Measurements from ENCODE around the gene KIAA1755. TPM values are rescaled to one million over a fixed set of nuclear protein-coding genes. Genes with fewer than 3 reads are reported as not detected.

Gene KIAA1755
- total and polyA plus RNA-seq, 10 of the 15 experiments (the other 5 are each of a cell fraction or from before 2014, with no cell fraction given), result not detected

DNA sequence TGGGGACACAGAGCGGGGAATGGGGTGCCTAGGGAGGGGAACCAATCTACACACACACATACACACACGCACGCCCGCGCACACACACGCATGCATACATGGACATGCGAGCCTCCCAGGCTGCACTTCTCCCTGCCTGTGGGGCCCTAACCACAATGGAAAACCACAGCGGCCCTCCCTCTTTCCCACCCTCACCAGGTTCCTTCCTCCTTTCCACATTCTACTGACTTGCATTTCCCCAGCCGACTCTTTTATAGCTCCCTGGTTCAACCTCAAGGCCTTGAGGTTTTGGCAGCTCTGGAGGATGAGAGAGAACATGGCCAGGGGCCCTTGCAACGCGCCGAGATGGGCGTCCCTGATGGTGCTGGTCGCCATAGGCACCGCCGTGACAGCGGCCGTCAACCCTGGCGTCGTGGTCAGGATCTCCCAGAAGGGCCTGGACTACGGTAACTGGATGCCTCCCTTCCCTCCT, 43.4 kb upstream of the KIAA1755 start, which contains the start of gene BPI:
Gene BPI (plus strand): TSS at position 249 of the 472 bp plus-strand sequence. CDS start 68 bp downstream, at position 317.
- DNase-seq (ENCODE audit: low read depth, low spot score) (no peak), FAIRE-seq (no peak), ATAC-seq (no peak)
- H4K20me1 ChIP-seq (ENCODE audit: control insufficient read depth, insufficient read depth), result no peaks in the 10 kb centered on the region
- H3K36me3 ChIP-seq (ENCODE audit: control insufficient read depth in 2 of 2, insufficient read depth in 2 of 2, low read length in 1 of 2), result no peaks in the 10 kb centered on the region
- H3K79me2 ChIP-seq (ENCODE audit: control insufficient read depth, insufficient read depth, low read length), result no peaks in the 10 kb centered on the region
- BruUV-seq (replicated peaks), result no TSS peak
- no peak for TF ChIP-seq IRF4 (IDR thresholded peaks at IDR 0.05; ENCODE audit: low read depth, low read length)
- peak; percentile 26; the same call in 1 of the 2 replicates for TF ChIP-seq RUNX3 (IDR thresholded peaks at IDR 0.05; ENCODE audit: low read length)
- H3K27ac ChIP-seq (ENCODE audit: control insufficient read depth, insufficient read depth), result no peak within 1 kb of the TSS
- H2AFZ ChIP-seq (ENCODE audit: control insufficient read depth, low read depth, low read length), result no peak within 1 kb of the TSS
- POLR2A ChIA-PET, result no interaction called here
- H3K9me3 ChIP-seq (replicated peaks; ENCODE audit: control insufficient read depth, insufficient read depth, low read length), result no peaks in the 10 kb centered on the region
- H3K4me2 ChIP-seq (ENCODE audit: control insufficient read depth, insufficient read depth), result no peak within 1 kb of the TSS
- H3K4me1 ChIP-seq (ENCODE audit: control insufficient read depth, insufficient read depth, low read length), result no peaks in the 10 kb centered on the region; the same call in 1 of the 2 replicates
- peaks cover 6 to 14% of the 10 kb centered on the region in 2 experiments for H3K27me3 ChIP-seq (replicated peaks in 1 of 2; ENCODE audit: control insufficient read depth in 2 of 2, insufficient read depth in 2 of 2, low read length in 1 of 2)
- WGBS (ENCODE audit: insufficient coverage, insufficient replicate concordance, low lambda C conversion rate, missing lambda C conversion rate), result 27% methylated on average over 21 of the region's 21 CpGs
- SMC1A ChIA-PET (ENCODE audit: uncharacterized antibody, unreplicated experiment), result no interaction called here
- CTCF ChIA-PET, result interaction anchor here (0.7 kb wide), 1 partner anchor 83 kb away, joined by 3 read pairs; no protein-coding TSS in a partner anchor
- in situ Hi-C loops (cut with MboI), result no loop called here
- H3K9ac ChIP-seq (ENCODE audit: control insufficient read depth, insufficient read depth, low read length), result no peak within 1 kb of the TSS
- H3K4me3 ChIP-seq, result no peak within 1 kb of the TSS
- RAD21 ChIA-PET (ENCODE audit: unreplicated experiment), result no interaction called here
- intact Hi-C loops (cut with micrococcal nuclease; ENCODE audit: unreplicated experiment), result no loop called here

DNA sequence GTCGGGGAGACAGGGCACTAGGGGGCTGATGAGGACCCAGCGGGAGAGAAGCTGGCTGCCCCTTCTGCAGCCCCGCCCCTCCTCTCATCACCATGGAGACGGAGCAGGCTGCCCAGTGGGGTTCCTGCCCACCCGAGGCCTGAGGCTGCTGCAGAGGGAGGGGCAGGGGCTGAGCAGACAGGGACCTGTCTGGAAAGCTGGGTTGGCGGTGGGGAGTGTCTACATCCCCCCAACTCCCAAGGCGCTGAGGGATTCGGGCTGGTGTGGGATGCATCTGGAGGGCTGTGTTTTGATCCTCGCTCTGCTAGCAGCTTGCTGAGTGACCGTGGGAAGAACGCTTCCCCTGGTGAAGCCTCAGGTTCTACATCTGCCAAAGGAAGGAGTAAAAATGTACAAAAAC, 42.3 kb upstream of the KIAA1755 start:
- H3K27ac ChIP-seq (ENCODE audit: control insufficient read depth, insufficient read depth), result no peak overlapping the region
- RAD21 ChIA-PET (ENCODE audit: unreplicated experiment), result interaction anchor here (0.6 kb wide), 1 partner anchor 63 kb away, joined by 3 read pairs; no protein-coding TSS in a partner anchor
- H3K4me2 ChIP-seq (ENCODE audit: control insufficient read depth, insufficient read depth), result no peak overlapping the region
- H3K4me3 ChIP-seq, result no peak overlapping the region
- no peak for FAIRE-seq
- in situ Hi-C loops (cut with MboI), result no loop called here
- WGBS (ENCODE audit: insufficient coverage, insufficient replicate concordance, low lambda C conversion rate, missing lambda C conversion rate), result 3% methylated on average over 11 of the region's 11 CpGs
- no peak for DNase-seq (ENCODE audit: low read depth, low spot score)
- no peak overlapping the region for H2AFZ ChIP-seq (ENCODE audit: control insufficient read depth, low read depth, low read length)
- no peaks in the 10 kb centered on the region for H3K79me2 ChIP-seq (ENCODE audit: control insufficient read depth, insufficient read depth, low read length)
- no peaks in the 10 kb centered on the region; the same call in 1 of the 2 replicates for H3K4me1 ChIP-seq (ENCODE audit: control insufficient read depth, insufficient read depth, low read length)
- SMC1A ChIA-PET (ENCODE audit: uncharacterized antibody, unreplicated experiment), result no interaction called here
- H3K9me3 ChIP-seq (replicated peaks; ENCODE audit: control insufficient read depth, insufficient read depth, low read length), result no peaks in the 10 kb centered on the region
- POLR2A ChIA-PET, result no interaction called here
- H3K27me3 ChIP-seq (replicated peaks in 1 of 2; ENCODE audit: control insufficient read depth in 2 of 2, insufficient read depth in 2 of 2, low read length in 1 of 2), result peaks cover 6 to 16% of the 10 kb centered on the region in 2 experiments
- no peak overlapping the region for H3K9ac ChIP-seq (ENCODE audit: control insufficient read depth, insufficient read depth, low read length)
- H4K20me1 ChIP-seq (ENCODE audit: control insufficient read depth, insufficient read depth), result no peaks in the 10 kb centered on the region
- CTCF ChIA-PET, result interaction anchor here (0.7 kb wide), 1 partner anchor 532 kb away, joined by 4 read pairs; no protein-coding TSS in a partner anchor
- no peaks in the 10 kb centered on the region for H3K36me3 ChIP-seq (ENCODE audit: control insufficient read depth in 2 of 2, insufficient read depth in 2 of 2, low read length in 1 of 2)
- BruUV-seq (replicated peaks), result no TSS peak
- intact Hi-C loops (cut with micrococcal nuclease; ENCODE audit: unreplicated experiment), result no loop called here
- no peak for ATAC-seq
- TF ChIP-seq RAD51 (IDR thresholded peaks at IDR 0.05), result no peak
- TF ChIP-seq SUPT20H (IDR thresholded peaks at IDR 0.05; ENCODE audit: borderline replicate concordance, control insufficient read depth, low read depth, low read length), result no peak
- TF ChIP-seq, protein P1, sequence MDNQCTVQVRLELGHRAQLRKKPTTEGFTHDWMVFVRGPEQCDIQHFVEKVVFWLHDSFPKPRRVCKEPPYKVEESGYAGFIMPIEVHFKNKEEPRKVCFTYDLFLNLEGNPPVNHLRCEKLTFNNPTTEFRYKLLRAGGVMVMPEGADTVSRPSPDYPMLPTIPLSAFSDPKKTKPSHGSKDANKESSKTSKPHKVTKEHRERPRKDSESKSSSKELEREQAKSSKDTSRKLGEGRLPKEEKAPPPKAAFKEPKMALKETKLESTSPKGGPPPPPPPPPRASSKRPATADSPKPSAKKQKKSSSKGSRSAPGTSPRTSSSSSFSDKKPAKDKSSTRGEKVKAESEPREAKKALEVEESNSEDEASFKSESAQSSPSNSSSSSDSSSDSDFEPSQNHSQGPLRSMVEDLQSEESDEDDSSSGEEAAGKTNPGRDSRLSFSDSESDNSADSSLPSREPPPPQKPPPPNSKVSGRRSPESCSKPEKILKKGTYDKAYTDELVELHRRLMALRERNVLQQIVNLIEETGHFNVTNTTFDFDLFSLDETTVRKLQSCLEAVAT (IDR thresholded peaks at IDR 0.05), result no peak
- TF ChIP-seq YBX1 (IDR thresholded peaks at IDR 0.05), result no peak
- TF ChIP-seq MEF2B (IDR thresholded peaks at IDR 0.05; ENCODE audit: partially characterized antibody, poor library complexity, severe bottlenecking), result no peak
- TF ChIP-seq HDAC6 (IDR thresholded peaks at IDR 0.05; ENCODE audit: unreplicated experiment), result no peak
- no peak for TF ChIP-seq SIX5 (IDR thresholded peaks at IDR 0.05; ENCODE audit: low read depth, low read length, severe bottlenecking)
- TF ChIP-seq JUND (IDR thresholded peaks at IDR 0.05; ENCODE audit: low read depth, low read length), result no peak
- no peak for TF ChIP-seq GATAD2B (conservative IDR thresholded peaks at IDR 0.05; ENCODE audit: low read depth)
- no peak for TF ChIP-seq PAX8 (IDR thresholded peaks at IDR 0.05)
- TF ChIP-seq, protein P2, sequence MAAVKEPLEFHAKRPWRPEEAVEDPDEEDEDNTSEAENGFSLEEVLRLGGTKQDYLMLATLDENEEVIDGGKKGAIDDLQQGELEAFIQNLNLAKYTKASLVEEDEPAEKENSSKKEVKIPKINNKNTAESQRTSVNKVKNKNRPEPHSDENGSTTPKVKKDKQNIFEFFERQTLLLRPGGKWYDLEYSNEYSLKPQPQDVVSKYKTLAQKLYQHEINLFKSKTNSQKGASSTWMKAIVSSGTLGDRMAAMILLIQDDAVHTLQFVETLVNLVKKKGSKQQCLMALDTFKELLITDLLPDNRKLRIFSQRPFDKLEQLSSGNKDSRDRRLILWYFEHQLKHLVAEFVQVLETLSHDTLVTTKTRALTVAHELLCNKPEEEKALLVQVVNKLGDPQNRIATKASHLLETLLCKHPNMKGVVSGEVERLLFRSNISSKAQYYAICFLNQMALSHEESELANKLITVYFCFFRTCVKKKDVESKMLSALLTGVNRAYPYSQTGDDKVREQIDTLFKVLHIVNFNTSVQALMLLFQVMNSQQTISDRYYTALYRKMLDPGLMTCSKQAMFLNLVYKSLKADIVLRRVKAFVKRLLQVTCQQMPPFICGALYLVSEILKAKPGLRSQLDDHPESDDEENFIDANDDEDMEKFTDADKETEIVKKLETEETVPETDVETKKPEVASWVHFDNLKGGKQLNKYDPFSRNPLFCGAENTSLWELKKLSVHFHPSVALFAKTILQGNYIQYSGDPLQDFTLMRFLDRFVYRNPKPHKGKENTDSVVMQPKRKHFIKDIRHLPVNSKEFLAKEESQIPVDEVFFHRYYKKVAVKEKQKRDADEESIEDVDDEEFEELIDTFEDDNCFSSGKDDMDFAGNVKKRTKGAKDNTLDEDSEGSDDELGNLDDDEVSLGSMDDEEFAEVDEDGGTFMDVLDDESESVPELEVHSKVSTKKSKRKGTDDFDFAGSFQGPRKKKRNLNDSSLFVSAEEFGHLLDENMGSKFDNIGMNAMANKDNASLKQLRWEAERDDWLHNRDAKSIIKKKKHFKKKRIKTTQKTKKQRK (IDR thresholded peaks at IDR 0.05; ENCODE audit: low read depth, low read length), result no peak
- TF ChIP-seq SREBF1 (IDR thresholded peaks at IDR 0.05; ENCODE audit: low read length), result no peak

Measured in GM12878 (cell line).